Stimulated activated CD4-positive, alpha-beta T cell treated with anti-CD3 and anti-CD28 coated beads, Interleukin-1b, Interleukin-23, amount 100 ng/mL, for 4 hours (primary cell): ENCODE measurements around the gene WWC1.
"Not testable (repeated sequence)": the region's sequence is repeated elsewhere in the genome, so short reads cannot be mapped to it uniquely, and the experiment has no call there.

Experiments
- DNase-seq, 2 donors: peaks; one replicate each; pipeline ENCODE4 v3.0.0-alpha.2; 2020; ENCODE audit warnings: low read depth in 2 of 2

The WWC1 gene

DNA sequence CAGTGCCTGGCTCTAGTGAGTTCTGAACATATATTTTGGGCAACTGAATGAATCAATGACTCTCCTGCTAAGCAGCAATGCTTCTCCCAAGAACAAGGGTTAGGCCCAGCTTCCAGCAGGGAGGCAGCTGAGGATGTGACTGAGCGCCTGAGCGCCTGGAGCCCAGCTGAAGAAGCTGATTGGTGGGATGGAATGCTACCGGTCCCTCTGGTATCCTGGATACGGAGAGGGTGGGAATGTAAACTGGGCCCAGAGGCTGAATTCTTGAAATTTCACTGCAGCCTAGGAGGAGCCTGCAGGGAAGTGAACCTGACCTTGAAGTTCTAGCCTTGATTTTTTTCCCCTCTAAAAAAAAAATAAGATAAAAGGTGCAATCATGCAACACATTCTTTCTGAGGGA is 43.2 kb downstream of the WWC1 start:
- DNase-seq, result no peak

DNA sequence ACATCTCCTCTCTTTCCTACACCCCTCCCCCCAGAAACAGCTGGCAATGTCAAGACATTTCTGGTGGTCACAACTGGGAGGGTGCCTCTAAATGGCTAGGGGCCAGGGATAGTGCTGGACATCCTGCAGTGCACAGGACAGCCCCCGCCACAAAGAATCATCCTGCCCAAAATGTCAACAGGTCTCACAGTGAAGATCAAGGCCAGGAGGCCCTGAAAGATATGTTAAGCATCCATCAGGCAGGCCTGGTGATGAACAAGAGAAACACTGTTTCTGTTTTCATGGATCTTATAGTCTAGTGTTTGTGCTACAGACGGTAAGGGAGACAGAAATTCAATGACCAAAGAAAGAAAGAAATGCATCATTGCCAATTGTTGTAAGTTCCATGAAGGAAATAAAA is 45.9 kb downstream of the WWC1 start:
- no peak for DNase-seq

DNA sequence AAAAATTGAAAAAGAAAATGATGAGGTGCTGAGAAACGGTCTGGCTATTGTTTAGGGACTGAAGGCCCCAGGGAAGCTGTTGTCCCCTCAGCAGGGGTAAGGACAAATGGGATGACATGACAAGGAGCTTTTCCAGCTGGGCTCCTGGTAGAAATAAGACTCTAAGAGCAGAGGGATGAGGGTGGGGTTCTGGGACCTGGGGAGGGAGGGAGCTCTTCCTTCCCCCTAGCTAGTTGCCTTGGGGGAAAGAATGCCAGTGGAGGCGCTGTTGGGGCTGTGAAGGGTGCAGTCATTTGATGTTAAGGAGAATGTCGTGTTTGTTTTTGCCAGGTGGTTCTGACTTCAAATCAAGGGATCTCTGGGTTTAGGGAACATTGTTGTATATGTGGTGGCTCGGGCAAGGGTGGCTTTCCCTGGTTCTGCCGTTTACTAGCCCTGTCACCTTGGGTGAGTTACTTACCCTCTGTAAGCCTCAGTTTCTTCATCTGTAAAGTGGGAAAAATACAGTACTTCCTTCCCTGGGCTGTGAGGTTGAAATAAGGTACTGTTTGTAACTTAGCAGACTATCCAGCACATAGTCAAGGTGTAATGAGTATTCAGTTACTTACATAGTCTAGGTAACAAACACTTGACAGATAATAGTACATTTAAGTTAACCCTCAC is 47.8 kb downstream of the WWC1 start:
- DNase-seq, result no peak

DNA sequence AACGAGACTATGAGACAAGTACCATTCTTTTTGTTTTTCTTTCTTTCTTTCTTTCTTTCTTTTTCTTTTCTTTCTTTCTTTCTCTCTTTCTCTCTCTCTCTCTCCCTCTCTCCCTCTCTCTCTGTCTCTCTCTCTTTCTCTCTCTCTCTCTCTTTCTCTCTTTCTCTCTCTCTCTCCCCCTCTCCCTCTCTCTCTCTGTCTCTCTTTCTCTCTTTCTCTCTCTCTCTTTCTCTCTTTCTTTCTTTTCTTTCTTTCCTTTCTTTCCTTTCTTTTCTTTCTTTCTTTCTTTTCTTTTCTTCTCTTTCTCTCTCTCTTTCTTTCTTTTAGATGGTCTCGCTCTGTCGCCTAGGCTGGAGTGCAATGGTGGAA is 48.3 kb downstream of the WWC1 start:
- DNase-seq, result not testable (repeated sequence)

DNA sequence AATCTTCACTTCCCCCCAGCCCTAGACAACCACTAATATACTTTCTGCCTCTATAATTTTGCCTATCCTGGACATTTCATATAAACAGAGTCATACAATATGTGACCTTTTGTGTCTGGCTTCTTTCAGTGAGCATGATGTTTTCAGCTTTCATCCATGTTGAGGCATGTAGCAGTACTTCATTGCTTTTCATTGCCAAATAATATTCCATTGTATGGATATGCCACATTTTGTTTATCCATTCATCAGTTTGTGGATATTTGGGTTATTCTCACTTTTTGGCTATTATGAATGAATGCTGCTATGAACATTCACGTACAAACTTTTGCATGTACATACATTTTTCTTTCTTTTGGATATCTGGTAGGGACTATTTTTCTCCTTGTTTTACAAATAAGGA is 49.0 kb downstream of the WWC1 start:
- DNase-seq, result no peak

DNA sequence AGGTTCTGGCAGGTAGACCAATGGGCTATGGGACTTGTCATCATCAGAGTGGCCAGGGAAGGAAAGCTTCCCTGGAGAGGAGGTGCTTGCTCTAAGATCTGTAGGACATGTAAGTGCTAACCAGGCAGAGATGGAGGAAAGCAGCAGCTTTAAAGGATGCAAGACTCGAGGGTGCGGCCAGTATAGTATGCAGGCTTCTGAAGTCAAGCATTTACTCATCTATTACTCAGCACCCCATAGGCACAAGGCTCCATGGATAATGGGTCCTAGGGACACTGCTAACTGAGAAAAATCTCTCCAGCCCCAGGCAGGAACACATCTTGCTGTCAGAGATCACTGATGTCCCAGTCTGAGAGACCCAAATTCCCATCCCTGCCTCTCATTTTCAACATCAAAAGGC is 49.7 kb downstream of the WWC1 start:
- no peak for DNase-seq

DNA sequence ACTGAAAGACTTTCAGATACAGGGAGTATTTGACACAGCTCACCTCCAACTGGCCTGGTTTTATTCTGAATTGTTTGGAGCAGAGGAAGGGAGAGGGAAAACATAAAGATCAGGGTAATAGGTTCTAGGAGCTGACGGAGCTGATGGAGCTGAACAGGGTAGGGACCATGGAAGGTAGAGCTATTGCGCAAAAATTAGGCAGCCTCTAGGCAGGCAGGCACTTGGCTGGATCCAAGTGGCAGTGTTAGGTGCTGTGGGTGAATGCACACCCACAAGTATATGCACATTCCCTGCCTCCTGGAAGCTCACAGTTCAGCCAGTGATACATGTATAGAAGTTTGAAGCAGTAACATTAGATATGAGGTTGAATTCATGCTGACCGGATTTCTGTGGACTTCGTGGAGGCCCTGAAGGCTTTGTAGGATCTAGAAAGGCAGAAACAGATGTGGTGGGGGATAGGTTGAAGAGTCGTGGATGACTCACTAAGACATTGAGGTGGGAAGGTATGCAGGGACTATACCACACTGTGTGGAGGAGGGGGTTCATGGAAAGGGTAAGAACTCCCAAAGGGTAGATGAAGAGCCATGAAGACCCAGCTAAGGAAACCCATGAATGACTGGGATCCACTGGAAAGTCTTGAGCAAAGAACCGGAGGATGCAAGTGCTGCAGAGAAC is 50.8 kb downstream of the WWC1 start:
- DNase-seq, result no peak

DNA sequence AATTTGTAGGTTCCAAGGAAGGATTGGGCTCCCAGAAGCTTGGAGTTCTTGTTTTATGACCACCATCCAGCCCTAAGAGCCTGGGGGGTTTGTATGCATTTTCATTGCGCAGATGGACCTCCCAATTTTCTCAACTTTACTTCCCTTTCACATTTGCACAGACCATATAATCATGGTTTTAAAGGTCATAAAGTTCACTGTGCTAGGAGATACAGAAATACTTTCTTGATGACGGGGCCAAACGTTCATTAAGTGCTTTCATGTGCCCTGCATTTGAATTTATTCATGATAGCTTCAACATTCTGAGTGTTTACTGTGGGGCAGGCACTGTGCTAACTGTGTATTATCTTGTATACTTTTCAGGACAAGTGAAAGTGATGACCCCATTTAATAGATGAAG is 51.5 kb downstream of the WWC1 start:
- DNase-seq, result no peak

DNA sequence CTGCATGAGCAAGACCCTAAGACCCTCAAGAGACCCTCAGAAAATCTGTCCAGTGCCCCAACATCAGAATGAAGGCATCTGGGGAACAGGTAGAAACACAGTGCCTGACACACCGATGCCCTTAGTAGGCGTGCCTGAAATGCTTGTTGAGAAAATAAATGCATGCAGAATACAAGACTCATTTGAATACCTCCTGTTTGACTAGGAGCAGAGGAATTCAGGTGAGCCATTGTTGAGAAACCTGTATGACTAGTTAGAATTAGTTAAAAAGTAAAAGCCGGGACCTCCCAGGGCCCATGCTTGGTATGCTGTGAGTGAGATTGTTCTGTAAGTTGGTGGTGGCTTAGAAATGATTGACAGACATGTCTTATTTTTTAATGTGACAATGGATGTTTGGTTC is 55.0 kb downstream of the WWC1 start:
- DNase-seq, result no peak

DNA sequence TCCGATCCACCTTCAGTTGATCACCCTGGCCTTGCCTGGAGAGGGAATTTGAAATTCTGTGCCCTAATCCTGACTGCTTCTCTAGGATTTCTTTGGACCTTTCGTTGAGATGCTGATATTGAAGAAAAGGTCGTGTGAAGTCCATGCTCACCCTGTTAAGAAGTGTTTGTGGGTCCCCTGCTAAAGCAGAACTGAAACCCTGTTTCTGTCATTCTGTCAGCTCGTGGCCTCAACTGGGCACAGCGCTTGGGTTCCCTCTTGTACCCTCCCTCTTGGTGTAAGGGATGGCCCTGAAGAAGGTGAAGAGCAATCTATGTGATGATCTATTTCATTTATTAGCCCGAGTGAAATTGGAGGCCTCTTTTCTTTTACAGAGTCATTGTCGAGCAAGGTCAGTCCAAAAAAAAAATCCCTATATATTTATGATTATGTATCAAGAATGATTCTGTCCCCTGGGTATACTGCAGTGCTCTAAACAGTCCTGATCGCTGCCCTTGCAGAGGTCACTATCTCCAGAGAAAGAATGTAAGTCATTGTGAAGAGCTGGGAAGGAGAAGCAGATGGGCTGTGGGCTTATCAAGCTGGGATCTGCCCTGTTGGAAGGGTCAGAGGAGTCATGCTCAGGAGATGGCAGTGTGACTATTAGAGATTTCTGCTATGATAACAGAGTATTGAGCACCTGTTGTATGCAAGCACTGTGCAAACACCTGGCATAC is 56.1 kb downstream of the WWC1 start:
- DNase-seq, result no peak

DNA sequence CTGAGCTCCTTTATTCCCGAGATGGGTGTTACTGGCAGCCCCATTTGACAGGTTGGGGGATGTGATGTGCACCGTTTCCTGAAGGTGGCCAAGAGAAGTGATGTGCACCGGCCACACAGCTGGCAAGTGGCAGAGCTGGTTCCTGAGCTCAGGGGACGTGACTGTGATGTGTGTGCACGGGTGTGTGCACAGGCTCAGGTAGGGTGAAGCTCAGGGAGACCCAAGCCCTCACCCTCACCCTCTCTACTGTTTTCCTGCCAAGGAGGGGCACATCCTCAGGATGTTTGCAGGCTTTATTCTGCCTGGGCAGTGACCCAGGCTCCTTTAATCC is 56.6 kb downstream of the WWC1 start:
- DNase-seq, result no peak

DNA sequence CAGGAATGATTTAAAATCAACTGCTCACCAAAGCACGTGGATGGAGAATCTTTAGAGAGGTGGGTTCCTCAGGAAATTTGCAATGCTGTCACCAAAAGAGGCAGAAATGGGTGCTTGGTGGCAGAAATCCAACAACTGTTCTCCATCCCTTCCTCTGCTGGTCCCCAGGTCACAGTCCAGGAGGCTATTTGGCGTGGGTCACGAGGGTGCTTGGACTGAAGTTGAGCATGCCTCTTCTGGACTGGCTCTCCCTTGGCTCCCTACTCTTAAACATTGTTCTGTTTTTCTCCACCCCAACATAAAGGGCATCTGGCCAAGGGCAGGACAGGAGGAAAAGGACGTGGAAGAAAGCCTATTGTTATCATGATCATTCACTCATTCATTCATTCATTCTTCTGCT is 58.9 kb downstream of the WWC1 start:
- no peak for DNase-seq

DNA sequence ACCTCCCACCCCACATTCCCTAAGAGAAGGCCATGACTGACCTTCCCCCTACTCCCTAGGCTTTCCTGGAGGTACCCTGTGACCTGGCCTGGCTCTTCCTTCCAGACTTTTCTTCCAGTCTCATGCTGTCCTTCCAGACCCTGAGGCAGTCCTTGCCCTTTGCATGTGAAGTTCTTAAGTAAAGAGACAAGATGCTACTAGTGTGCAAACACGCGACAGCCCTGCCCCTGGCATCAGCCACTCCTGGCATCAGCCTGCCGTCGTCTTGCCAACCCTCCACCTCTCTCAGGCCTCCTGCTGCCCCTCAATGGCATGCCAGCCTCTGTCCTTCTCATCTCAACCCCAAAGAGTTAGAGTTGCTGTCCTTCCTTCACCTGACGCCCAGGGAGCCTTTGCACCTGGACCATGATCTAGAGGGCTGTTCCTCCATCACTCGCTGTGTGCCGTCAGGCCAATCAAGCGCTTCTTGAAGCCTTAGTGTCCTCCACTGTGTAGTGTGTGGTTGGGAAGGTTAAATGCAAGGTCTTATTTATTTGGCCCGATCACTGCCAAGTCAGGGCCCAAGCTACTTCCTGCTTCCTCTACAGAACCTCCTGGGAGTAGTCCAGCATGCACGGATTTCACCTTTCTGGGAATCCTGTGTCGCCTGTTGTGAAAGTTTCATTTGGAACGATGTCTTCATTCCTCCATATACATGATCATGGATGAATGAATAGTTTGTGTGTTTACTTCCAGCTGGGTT is 61.9 kb downstream of the WWC1 start:
- no peak for DNase-seq

DNA sequence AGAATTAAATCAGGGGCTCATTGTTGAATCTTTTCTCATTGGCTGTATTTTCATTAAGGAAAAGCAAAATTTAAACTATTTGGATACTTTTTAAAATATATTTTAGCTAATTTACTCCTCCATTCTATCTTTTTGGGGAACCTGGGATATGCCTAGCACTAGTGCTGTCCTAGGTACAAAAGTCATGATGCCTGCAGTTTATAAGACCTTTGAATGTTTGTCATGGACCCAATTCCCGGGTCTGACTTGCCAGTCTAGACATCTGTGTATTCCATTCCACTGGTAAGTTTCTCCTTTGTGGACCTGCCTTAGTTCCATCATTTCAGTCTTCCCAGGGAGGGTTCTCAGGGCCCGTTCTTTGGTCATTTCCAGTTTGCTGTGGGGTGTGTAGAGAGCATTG is 63.0 kb downstream of the WWC1 start:
- no peak for DNase-seq

DNA sequence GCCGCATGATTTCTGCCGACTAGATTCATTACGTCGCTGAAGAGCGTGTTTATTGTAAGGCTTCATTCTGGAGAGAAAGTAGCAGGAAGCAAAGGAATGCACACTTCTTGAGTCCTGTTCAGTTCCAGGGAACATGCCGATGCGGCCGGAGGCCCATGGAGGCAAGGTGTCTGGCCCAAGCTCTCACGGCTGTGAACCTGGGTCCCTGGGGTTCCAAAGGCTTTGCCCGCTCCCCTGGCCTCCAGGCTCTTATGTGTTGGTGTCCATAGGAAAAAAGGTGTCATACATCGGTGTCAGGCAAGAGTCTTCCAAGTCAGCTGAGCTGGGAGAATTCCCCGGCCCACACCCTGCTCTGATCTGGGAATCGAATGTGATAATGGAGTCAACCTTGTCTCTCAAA is 64.7 kb downstream of the WWC1 start:
- DNase-seq, result no peak

DNA sequence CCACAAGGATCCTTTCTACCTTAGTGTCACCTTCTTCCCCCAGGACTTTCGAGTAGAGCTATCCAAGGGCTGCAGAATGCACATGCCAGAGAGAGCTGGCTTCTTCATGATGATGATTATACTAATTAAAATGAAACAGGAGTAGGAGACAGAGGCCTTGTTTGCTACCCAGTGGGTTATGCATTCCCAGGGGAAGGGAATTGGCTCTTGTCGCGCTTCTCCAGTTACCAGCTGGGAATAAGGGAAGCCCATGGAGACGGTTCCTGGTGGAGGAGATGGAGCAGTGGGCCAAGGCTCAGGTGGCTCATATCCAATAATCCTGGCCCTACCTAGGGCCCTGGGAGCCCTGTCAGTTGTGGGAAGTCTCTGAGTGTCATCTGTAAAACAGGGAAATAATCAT is 65.1 kb downstream of the WWC1 start:
- no peak for DNase-seq

DNA sequence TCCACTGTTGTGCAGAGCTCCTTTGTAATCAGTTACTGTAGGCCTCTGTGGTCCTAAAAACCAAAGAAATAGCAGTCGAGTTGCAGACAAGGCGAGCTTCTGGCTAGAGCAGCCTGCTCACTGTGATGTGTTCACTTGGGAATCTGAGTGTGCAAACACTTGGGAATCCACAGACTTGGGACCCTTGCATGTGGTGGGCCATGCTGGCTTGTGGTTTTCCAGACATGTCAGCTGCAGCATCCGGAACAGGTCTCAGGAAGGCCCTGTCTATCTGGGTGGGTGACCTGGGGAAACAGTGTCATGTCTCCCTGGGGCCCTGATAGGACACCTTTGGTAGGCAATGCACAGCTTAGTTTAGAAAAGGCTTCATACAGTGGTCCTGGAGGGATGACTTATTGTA is 66.4 kb downstream of the WWC1 start:
- no peak for DNase-seq

DNA sequence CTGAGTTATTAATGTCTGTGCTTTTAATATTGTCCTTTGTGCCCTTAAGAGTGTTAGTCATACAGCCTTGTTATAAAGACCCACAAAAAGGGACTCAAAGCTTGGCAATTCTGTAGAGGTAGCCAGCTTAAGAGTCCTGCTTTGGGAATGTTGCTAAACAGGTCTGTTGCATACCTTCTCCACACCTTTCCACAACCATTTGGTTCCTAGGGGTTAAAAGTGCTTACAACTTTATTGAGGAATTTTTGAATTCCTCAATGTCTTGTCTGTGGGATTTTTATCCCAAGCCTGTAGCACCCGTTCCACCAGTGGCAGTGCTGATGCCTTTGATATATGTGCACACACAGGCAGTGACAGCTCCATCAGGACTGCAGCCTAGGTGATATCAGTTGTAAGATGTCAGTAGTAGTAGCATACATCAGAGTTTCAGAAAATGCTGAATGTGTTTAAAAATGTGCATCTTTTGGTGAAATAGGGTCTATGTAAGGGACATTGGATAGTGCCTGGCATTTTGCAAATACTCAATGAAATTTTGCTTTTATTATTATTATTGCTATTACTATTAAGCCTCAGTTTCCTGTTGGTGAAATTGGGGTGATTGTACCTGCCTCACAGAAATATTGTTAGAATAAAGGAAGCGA is 68.5 kb downstream of the WWC1 start:
- DNase-seq, result no peak

DNA sequence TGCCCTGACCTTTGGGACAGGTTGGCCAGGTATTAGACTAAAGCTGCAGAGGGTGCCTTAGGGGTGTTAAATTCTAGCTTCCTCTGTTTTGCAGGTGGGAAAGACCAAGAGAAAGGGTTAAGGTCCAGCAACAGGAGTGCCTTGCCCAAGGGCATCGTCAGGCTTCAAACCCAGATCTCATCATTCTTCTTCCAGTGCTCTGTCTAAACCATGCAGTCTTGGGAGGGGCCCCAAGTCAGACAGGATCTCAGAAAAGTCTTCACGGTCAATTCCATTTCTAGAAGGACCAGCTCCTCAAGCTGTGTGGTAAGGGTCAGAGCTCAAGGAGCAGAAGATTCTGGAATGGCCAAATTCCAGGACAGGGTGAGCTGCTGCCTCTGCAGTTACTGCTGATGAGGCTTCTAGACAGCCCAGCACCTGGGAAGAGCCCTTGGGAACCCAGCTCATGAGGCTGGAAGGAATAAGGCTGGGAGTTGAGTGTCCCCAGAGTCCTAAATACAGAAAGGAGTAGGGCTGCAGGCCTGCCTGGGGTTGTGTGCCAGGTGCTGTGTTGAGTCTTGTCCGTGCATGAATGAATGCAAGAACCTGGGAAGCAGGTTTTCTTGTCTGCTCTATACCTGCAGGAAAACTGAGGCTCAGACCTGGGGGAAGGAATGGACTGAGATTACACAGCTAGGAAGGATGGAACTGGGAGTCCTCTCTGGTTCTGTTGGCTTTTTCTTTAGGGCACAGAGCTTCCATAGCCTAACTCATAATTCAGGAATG is 69.3 kb downstream of the WWC1 start:
- DNase-seq, result no peak

DNA sequence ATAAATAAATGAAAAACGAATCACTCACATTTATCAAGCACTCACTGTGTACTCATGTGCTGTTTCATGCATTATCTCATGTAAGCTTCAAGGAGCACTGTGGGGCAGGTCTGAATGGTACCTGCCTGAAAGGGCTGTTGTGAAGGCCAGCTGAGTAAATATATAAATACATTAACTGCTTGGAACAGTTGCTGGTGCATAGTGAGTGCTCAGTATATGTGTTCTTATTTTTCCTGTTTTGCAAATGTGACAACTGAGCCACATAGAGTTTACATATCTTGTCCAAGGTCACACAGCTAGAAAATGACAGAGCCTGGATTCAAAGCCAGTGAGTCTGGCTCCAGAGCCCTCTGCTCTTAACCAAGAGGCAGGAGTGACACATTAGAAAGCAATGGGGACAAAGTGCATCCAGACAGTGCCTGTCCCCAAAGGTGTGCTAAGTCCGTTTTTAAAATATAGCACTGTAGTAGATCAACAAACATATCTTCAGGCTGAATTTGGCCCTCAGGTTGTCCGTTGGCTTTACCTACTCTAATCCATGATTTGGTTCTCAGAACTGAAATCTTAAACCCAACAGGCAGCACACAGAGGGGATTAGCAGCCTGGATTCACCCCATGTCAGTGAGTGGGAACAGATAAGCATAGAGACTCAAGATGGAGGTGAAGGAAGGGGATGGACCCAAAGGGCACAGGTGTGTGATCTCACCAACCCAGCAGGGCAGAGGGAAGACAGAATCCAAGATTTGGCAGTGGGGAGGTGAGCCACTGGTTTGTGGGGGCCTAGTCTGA is 70.8 kb downstream of the WWC1 start:
- DNase-seq, result no peak
